ENCODE results near the gene ITGA7.

- TF ChIP-seq CTCF (IDR thresholded peaks at IDR 0.05) (no peak), POLR2A (IDR thresholded peaks at IDR 0.05) (no peak)
These were observed 32.0 kb downstream of the ITGA7 start for GRCh38 chr12:55675666-55676065.
